ENCODE measurements around the gene MAP2K2.

GRCh38 chr19:4144666-4145249 is 20.8 kb upstream of the MAP2K2 start:
- no peak for TF ChIP-seq ZNF324 (CRISPR knock-in tag; IDR thresholded peaks at IDR 0.05)
- no peak for TF ChIP-seq ADNP (tag; IDR thresholded peaks at IDR 0.05)
- TF ChIP-seq MAZ (CRISPR knock-in tag; conservative IDR thresholded peaks at IDR 0.05 in 1 of 2, IDR thresholded peaks at IDR 0.05 in 1 of 2): no peak
- no peak for TF ChIP-seq SMAD4 (CRISPR knock-in tag; conservative IDR thresholded peaks at IDR 0.05)
- TF ChIP-seq ZNF121 (CRISPR knock-in tag; conservative IDR thresholded peaks at IDR 0.05): no peak
- TF ChIP-seq FUS (optimal IDR thresholded peaks at IDR 0.05; ENCODE audit: low read depth, low read length): no peak
- no peak for TF ChIP-seq SRF (CRISPR knock-in tag; IDR thresholded peaks at IDR 0.05)
- no peak for TF ChIP-seq CTCF (IDR thresholded peaks at IDR 0.05 in 2 of 3, conservative IDR thresholded peaks at IDR 0.05 in 1 of 3; ENCODE audit: insufficient read depth in 2 of 3, low read depth in 1 of 3, low read length in 3 of 3)
- TF ChIP-seq GATAD2B (IDR thresholded peaks at IDR 0.05; ENCODE audit: borderline replicate concordance): no peak
- no peak for TF ChIP-seq ATF1 (CRISPR knock-in tag; IDR thresholded peaks at IDR 0.05)
- no peak for TF ChIP-seq ATF1 (tag; IDR thresholded peaks at IDR 0.05)
- TF ChIP-seq RAD51 (IDR thresholded peaks at IDR 0.05; ENCODE audit: borderline replicate concordance, low read depth): no peak
- TF ChIP-seq MYC (IDR thresholded peaks at IDR 0.05; ENCODE audit: low read depth, low read length): no peak
- TF ChIP-seq MYC (CRISPR knock-in tag; IDR thresholded peaks at IDR 0.05; ENCODE audit: borderline replicate concordance, low read depth): no peak
